ENCODE results near the gene KIAA1671. TPM values are rescaled to one million over a fixed set of nuclear protein-coding genes. Genes with fewer than 3 reads are reported as not detected.

KIAA1671 gene
- total and polyA plus RNA-seq, 2 of the 13 experiments (the other 11 are each of a cell fraction or from before 2014, with no cell fraction given), result 13.5 to 13.6 TPM

DNA sequence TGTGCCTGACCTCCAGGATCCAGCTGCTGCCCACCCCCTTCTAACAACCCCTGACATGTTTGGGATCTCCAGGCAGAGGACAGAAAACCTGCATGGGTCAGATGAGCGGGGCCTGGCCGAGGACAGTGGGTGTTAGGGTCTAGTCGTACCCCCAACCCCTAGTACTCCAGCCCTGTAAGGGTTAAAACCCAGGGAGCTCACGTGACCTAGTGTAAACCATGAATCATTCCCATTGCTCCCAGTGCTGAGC lies 158.0 kb downstream of the KIAA1671 start (continued):
- TF ChIP-seq, protein P1, sequence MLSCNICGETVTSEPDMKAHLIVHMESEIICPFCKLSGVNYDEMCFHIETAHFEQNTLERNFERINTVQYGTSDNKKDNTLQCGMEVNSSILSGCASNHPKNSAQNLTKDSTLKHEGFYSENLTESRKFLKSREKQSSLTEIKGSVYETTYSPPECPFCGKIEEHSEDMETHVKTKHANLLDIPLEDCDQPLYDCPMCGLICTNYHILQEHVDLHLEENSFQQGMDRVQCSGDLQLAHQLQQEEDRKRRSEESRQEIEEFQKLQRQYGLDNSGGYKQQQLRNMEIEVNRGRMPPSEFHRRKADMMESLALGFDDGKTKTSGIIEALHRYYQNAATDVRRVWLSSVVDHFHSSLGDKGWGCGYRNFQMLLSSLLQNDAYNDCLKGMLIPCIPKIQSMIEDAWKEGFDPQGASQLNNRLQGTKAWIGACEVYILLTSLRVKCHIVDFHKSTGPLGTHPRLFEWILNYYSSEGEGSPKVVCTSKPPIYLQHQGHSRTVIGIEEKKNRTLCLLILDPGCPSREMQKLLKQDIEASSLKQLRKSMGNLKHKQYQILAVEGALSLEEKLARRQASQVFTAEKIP (CRISPR knock-in tag; IDR thresholded peaks at IDR 0.05; ENCODE audit: borderline replicate concordance), result no peak
- TF ChIP-seq CBFB (CRISPR knock-in tag; IDR thresholded peaks at IDR 0.05) (0 out of 2 replicates have a peak, but pooled peaks have one; percentile 20), RBM22 (optimal IDR thresholded peaks at IDR 0.05; ENCODE audit: low read length) (no peak)
- TF ChIP-seq, protein P2, sequence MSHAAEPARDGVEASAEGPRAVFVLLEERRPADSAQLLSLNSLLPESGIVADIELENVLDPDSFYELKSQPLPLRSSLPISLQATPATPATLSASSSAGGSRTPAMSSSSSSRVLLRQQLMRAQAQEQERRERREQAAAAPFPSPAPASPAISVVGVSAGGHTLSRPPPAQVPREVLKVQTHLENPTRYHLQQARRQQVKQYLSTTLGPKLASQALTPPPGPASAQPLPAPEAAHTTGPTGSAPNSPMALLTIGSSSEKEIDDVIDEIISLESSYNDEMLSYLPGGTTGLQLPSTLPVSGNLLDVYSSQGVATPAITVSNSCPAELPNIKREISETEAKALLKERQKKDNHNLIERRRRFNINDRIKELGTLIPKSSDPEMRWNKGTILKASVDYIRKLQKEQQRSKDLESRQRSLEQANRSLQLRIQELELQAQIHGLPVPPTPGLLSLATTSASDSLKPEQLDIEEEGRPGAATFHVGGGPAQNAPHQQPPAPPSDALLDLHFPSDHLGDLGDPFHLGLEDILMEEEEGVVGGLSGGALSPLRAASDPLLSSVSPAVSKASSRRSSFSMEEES (CRISPR knock-in tag; IDR thresholded peaks at IDR 0.05), result 0 out of 2 replicates have a peak, but pooled peaks have one; percentile 12
- TF ChIP-seq, protein P3, sequence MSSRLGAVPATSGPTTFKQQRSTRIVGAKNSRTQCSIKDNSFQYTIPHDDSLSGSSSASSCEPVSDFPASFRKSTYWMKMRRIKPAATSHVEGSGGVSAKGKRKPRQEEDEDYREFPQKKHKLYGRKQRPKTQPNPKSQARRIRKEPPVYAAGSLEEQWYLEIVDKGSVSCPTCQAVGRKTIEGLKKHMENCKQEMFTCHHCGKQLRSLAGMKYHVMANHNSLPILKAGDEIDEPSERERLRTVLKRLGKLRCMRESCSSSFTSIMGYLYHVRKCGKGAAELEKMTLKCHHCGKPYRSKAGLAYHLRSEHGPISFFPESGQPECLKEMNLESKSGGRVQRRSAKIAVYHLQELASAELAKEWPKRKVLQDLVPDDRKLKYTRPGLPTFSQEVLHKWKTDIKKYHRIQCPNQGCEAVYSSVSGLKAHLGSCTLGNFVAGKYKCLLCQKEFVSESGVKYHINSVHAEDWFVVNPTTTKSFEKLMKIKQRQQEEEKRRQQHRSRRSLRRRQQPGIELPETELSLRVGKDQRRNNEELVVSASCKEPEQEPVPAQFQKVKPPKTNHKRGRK (CRISPR knock-in tag; IDR thresholded peaks at IDR 0.05), result no peak
- TF ChIP-seq, protein P4, sequence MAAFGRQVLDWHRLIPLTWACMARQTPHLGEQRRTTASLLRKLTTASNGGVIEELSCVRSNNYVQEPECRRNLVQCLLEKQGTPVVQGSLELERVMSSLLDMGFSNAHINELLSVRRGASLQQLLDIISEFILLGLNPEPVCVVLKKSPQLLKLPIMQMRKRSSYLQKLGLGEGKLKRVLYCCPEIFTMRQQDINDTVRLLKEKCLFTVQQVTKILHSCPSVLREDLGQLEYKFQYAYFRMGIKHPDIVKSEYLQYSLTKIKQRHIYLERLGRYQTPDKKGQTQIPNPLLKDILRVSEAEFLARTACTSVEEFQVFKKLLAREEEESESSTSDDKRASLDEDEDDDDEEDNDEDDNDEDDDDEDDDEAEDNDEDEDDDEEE (CRISPR knock-in tag; IDR thresholded peaks at IDR 0.05), result no peak
